Stimulated activated CD4-positive, alpha-beta T cell treated with anti-CD3 and anti-CD28 coated beads, Interleukin-12 subunit alpha, Interleukin-12 subunit beta, amount 100 ng/mL, for 24 hours (primary cell): ENCODE results near the gene ZNRF1.
"Not testable (repeated sequence)": the region's sequence is repeated elsewhere in the genome, so short reads cannot be mapped to it uniquely, and the experiment has no call there.

ENCODE experiments used
- DNase-seq, 2 experiments: peaks; one replicate each; pipeline ENCODE4 v3.0.0-alpha.2; 2020; ENCODE audit warnings: low read depth in 2 of 2

The ZNRF1 gene

DNA sequence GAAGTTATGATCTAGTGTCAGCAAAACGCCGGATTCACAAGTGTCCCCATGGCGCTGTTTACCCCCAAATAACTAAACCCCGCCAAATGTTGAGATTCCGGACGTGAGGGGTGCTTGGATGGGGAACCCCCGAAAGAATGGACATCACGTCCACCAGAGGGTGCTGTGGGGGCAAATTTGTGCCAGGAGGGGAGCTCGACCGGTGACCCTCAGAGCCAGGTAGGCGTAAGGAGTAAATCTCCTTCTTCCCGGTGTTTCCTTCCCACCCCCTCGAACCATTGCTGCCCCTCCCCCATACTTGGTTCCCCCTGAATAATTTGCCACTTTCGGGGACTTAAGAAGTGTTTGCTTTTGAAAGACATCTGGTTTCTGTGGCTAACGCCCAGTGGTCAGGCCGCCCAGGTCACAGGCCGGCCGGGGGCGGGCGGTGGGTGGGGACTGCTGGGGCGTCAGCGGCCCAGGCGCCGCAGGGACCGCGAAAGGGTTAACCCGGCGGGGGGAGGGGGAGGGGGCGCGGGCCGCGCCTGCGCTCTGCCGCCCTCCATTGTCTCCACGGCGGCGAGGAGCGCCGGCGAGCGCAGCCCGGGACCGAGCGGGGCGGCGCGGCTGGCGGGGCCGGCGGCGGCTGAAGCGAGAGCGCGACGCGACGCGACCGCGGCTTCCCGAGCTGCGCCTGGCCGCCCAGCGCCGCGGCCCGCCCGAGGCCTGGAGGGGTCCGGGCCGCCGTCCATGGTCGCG lies at the start of gene ZNRF1:
Gene ZNRF1 (plus strand): TSS at position 544 of the 738 bp plus-strand sequence. CDS start 648 bp downstream, outside the sequence.
- DNase-seq, result peak; percentile 59 to 80

DNA sequence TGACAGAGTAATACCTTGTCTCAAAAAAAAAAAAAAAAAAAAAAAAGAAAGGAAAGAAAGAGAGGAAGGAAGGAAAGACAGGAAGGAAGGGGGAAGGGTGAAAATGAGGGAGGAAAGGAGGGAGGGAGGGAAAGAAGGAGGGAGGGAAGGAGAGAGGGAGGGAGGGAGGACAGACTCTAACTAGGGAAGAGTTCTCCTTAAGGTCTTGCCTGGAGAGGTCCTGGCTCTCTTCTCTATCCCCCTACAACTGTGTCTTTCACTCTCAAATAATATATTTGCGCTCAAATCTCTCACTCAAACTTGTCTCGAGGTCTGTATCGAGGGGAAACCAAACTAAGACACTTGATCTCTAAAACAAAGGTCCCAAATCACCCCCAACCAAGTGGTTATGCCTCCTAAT lies 49.5 kb upstream of the ZNRF1 start:
- no peak for DNase-seq

DNA sequence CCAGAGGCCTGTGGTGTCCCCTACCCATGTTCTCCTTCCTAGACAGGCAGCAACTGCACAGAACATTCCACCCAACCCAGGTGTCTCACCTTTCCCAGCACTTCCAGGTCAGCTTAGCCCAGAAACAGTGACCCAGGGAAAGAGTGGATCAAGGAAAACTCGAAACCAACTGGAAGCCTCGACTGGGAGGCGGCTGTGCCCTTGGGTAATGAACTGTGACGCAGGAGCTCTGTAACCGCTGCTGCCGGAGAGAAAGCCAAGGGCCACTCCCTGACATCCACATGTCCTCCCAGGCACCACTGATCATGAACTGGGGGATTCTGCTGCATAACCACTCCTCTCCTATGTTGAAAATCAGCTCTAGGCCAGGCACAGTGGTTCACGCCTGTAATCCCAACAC lies 48.3 kb upstream of the ZNRF1 start:
- no peak for DNase-seq

DNA sequence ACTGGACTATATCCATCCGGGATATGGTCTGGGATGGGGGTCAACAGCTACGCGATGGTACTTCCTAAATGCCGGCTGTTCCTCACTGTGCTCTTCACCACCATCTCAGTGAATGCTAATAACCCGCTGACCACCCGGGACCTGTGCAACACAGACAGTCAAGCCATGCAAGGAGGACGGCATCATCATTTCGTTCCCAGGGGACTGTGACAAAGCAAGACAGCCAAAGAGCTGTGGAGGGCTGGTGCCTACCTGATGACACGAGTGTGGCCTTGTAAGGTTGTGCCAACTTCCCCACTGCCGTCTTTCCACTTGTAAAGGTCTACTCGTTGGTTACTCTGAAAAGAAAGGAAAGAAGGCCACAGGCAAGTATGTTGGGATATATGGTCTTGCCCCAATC lies 47.6 kb upstream of the ZNRF1 start:
- DNase-seq, result no peak

DNA sequence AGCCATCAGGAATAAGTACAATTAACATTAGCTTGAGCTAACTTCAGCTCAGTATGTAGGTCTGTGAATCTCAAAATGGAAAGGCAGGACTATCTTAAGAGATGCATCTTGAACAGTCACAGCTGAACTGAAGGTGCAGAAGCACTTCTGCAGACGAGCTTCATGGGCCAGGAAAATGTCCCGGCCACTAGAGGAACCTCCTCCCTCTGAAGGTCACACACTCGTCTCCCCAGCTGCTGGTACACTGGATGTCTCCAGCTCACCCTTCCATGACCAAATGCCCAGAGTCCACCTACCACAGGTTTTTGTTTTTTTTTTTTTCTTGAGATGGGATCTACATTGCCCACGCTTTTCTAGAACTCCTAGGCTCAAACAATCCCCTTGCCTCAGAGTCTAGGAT lies 47.1 kb upstream of the ZNRF1 start:
- DNase-seq, result no peak

DNA sequence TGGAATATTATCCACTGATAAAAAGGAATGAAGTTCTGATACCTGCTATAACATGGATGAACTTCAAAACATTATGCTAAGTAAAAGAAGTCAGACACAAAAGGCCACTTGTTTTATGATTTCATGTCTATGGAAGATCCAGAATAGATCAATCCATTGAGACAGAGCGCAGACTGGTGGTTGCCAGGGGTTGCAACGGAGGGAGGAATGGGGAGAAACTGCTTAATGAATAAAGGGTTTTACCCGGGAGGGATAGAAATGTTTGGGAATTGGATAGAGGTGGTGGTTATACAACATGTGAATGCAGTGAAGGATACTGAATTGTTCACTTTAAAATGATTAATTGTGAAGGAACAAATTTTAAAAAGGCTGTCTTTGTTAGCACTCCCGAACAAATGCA lies 44.1 kb upstream of the ZNRF1 start:
- DNase-seq, result no peak

DNA sequence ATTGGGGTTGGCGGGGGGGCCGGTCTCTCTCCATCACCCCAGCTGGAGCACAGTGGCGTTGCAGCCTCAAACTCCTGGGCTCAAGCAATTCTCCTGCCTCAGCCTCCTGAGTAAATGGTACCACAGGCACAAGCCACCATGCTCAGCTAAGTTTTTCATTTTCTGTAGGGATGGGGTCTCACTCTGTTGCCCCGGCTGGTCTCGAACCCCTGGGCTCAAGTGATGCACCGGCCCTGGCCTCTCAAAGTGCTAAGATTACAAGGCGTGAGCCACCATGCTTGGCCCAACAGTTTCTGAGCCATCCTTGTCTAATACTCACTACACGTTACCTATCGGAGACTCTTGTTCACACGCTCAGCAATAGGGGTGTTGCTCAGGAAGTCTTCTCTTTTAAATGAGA lies 25.5 kb upstream of the ZNRF1 start:
- no peak for DNase-seq

DNA sequence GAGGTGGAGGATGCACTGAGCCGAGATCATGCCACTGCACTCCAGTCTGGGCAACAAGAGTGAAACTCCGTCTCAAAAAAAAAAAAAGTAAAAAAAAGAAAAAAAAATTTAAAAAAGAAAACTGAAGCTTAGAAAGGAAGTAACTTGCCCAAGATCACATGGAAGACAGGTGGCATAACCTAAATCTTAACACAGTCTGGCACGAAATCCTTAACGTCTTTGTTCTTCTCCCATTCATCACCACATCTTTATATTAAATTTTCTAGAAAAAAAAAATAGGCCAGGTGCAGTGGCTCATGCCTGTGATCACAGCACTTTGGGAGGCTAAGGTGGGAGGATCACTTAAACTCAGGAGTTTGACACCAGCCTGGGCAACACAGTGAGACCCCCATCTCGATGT lies 23.2 kb upstream of the ZNRF1 start:
- no peak for DNase-seq

DNA sequence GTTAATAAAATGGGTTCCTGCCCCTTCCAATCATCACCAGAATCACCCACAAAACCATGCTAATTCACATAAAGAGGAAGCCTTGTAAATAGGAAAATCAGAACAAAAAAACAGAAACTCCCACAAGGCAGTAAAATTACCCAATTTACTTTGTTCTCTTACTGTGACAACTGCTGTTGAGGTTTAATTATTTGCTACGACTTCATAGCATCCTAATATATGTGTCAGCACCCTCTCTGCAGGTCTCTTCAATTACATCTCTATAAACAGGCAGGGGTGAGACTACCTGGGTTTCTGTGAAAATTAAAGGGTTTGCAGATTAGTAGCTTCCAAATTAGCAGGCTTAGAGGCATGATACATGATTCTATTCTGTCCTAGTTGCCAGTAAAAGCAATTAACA lies 16.6 kb upstream of the ZNRF1 start:
- DNase-seq, result no peak

DNA sequence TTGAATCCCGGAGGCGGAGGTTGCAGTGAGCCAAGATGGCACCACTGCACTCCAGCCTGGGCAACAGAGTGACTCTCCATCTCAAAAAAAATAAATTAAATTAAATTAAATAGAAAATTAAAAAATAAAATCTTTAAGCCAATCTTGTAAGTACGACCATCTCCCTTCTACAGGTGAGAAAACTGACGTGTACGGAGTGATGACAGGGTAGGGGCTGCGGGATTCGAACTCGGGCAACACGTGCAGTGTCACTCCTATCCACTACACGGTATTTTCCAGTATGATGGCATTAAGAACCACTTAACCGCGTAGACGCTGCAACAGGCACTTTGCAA lies 14.7 kb upstream of the ZNRF1 start:
- peak in 1 of 2 experiments; percentile 13 for DNase-seq

DNA sequence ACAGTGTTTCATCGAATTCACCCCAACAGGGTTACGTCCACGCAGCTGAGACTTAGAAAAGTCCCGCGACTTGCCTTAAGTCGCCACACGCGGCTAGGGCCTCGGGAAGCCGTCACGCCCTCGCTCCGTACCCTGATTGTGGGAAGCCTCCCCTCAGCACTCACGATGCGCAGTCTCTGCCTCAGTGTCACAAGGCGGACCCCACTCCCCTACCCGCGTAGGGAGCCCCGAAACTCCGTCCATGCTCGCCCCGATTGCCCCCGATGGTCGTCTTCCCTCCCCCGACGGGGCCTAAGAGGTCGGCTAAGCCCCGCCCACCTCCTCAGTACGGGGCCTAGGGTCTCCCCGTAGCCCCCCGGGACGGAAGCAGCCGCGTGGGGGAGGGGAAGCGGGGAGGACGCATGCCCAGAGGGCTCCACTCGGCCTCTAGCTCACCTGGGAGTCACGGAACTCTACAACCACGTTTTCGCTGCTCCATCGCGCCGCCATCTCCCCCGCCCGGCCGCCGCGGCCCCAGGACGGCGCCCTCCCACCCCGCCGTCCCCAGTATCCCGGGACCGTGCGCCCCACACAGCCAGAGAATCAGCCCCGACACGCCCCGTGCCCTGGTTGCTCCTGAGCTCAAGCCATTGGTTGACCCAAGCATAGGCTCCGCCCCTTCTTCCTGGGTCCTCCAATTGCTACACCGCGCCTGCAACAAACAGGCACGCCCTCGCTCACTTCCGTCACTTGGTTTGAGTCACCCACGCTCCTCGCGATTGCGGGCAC lies 14.1 kb upstream of the ZNRF1 start, which contains the start of gene WDR59:
Gene WDR59 (minus strand): TSS at position 595 of the 768 bp plus-strand sequence. CDS start 106 bp downstream, at position 489.
- DNase-seq, result peak; percentile 96 to 99

DNA sequence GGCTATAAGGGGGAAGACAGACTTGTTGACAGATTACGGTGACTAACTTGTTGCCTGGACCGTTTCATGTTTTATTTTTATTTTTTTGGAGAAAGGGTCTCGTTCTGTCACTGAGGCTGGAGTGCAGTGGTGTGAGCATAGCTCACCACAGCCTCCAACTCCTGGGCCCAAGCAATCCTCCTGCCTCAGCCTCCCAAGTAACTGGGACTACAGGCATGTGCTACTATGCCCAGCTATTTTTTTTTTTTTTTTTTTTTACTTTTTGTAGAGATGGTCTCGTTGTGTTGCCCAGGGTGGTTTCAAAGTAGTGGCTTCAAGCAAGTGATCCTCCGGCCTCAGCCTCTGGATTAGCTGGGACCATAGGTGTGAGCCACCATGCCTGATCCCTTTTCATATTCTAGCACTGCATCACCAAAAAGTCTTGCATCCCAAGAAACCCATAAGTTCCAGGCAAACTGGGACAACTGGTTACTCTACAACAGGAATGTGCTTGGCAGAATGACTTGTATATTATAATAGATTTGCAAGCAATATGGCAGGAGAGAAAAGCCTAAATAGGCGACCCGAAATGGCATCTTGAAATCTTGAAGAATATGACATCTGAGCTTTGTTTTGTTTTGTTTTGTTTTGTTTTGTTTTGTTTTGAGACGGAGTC lies 11.7 kb upstream of the ZNRF1 start:
- DNase-seq, result no peak

DNA sequence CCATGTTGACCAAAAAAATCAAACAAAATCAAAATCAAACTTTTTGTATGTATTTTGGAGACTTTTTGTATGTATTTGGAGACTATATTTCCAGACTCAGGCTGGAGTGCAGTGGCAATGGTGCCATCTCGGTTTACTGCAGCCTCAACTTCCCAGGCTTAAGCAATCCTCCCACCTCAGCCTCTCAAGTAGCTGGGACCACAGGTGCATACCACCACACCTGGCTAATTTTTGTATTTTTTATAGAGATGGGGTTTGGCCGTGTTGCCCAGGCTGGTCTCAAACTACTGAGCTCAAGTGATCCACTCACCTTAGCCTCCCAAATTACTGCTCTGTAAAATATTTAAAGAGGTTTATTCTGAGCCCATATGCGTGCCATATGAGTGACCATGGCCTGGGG lies 9.0 kb upstream of the ZNRF1 start:
- DNase-seq, result not testable (repeated sequence)

DNA sequence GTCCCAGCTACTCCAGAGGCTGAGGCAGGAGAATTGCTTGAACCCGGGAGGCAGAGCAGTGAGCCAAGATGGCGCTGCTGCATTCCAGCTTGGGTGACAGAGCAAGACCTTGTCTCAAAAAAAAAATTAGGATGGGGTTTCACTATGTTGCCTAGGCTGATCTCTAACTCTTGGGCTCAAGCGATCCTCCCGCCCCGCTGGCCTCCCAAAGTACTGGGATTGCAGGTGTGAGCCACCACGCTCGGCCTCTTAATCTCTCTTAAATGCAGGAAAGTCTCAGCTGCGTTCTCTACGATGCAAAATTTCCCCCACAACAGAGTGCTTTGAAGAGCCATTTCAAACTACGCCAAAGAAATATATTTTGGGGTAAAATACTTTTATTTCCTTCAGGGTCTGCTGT lies 8.0 kb upstream of the ZNRF1 start:
- no peak for DNase-seq

DNA sequence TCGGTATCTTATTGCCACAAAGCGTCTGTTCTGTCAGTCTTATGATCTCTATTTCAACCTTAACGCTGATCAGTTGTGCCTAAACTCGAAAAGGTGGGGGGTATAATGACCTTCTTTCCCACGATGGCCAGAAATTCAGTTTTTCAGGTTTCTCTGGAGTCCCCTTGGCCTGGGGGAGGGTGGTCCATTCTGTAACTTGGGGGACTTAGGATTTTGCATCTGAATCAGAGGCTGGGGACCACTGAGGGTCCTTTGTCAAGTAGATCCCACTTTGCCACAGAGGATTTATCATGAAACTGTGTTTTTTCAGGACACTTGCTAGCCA lies 7.6 kb upstream of the ZNRF1 start:
- no peak for DNase-seq

DNA sequence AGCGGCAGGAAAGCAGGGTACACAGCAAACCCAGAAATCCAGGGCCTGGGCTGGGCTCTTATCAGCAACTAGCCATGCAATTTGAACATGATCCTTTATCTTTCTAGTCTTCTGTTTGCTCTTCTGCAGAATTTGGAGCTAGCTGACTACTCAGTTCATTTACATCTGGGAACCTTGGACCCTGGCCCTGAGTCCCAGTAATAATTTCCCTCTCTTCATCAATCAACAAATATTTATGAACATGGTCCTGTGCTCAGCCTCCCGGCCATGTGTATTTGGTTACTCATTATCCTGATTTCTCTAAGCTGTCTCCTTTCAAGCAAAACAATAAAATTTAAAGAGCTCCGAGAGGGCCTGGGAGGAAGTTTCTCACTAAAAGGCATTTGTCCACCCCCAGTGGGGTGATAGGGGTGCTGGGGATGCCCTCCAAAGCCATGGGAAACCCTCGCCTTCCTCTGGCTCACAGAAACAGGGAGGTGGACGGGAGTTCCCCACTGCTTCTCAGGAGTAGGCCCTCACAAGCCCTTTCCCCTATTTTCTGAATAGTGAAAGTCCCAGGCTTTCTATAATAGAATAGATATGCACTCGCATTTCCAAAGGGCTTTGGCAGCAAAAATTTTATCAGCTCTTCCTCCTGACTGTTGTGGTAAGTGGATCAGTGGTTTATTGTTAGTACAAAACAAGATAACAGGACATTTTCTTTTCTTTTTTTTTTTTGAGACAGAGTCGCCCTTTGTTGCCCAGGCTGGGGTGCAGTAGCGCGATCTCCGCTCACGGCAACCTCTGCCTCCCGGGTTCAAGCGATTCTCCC lies 7.0 kb upstream of the ZNRF1 start:
- DNase-seq, result no peak

DNA sequence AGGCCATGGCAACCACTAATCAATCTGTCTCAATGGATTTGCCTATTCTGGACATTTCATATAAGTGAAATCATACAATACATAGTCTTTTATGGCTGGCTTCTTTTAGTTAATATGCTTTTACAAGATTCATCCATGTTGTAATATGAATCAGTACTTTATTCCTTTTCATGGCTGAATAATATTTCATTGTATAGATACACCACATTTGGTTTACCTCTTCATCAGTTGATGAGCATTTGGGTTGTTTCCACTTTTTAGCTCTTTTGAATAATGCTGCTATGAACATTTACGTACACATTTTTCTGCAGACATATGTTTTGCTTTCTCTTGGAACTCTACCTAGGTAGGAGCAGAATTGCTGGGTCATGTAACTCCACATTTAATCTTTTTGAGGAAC lies 2.8 kb upstream of the ZNRF1 start:
- DNase-seq, result no peak

DNA sequence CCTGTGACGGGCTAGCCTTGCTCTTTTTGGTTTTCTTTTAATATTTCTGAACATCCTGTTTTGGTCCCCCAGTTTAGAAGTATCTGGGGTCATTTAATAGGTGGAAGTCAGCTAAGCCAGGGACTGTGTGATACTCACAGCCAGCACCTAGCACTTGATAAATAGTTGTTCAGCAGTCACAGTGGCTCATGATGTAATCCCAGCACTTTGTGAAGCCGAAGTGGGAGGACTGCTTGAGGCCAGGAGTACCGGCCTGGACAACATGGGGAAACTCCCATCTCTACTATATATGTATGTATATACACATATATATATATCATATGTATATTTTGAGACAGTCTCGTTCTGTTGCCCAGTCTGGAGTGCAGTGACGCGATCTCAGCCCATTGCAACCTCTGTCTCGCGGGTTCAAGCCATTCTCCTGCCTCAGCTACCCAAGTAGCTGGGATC lies 1.8 kb upstream of the ZNRF1 start:
- no peak for DNase-seq

DNA sequence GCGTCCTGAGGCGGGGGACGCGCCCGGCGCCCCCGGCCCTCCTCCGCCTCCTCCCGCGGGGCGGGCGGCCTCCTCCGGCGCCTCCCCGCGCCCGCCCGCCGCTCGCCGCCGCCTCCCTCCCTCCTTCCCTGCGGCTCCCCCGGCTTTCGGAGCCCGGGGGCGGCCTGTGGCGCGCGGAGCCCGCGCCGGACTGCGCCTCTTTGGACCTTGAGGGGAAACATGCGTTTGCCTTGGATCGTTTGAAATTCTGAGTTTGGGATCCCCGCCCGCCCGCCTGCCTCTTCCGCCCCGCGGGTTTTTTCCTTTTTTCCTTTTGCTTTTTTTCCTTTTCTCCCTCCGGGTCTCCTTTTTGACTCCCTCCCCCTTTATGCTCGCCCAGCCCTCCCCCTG lies 390 bp downstream of the ZNRF1 start:
- DNase-seq, result peak in 1 of 2 experiments; percentile 4

DNA sequence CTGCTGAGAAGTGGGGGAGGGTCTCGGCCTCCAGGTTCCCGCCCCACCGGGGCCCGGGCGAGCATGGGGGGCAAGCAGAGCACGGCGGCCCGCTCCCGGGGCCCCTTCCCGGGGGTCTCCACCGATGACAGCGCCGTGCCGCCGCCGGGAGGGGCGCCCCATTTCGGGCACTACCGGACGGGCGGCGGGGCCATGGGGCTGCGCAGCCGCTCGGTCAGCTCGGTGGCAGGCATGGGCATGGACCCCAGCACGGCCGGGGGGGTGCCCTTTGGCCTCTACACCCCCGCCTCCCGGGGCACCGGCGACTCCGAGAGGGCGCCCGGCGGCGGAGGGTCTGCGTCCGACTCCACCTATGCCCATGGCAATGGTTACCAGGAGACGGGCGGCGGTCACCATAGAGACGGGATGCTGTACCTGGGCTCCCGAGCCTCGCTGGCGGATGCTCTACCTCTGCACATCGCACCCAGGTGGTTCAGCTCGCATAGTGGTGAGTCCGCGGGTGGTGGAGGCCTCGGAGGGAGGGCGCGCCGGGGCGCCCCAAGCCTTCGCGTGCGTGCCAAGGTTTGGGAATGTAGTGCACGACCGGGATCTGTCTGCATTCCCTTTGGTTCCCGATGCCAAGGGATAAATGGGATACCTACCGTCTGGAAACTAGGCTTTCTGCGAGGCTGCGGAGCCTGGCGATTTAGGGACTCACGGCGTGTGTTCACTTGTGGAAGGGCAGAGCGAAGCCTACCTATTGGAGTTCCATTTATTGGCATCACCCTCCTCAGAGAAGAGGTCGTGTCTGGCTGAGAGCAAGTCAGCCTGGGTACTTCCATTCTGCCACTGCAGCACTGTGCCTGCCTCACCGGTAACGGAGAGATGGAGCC lies 1.0 kb downstream of the ZNRF1 start:
- DNase-seq, result peak in 1 of 2 experiments; percentile 52

DNA sequence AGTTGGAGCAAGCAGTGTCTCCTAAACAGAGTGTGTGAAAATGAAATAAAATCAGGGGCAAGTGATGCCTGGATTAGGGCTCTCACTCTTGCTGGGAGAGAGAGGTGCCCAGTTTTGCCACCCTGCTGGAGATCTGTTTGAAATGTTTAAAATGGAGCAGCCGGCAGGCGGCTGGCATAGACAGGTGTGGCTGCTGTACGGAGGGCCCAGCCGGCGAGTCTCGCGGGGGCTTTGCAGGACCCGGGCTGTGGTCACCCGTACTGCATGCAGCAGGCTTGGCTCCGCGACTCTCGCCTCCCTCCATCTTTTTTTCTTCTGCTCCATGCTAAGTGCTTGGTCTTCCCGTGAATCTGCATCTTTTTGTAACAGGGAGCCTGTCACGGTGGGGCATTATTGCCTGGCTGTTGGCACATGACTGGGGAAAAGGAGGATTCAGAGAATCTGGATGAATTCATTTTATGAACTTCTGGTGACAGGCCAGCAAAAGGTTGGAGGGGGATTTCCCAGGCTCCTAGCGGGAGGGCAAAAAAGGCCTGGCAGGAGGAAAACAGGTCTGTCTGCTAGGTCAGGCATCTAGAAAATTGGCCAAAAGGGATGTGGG lies 1.8 kb downstream of the ZNRF1 start:
- no peak for DNase-seq
